Thymus (tissue), 11 donors: ENCODE results near the gene TRMT61A. TPM values are rescaled to one million over a fixed set of nuclear protein-coding genes. Genes with fewer than 3 reads are reported as not detected.

ENCODE experiments used
- DNase-seq, 9 donors: peaks; one replicate each; pipeline ENCODE4 v3.0.0-alpha.2; 2013; ENCODE audit warnings: low spot score in 9 of 9, low read depth in 6 of 9, missing footprints in 1 of 9
- H3K27ac ChIP-seq, 2 donors: one replicate each; pipeline ENCODE4 v1.5.1; 2013; ENCODE audit warnings: control low read depth in 1 of 2, low read depth in 1 of 2, low read length in 1 of 2, mild to moderate bottlenecking in 1 of 2, moderate library complexity in 1 of 2
- H3K27me3 ChIP-seq, 2 donors: one replicate each; pipeline ENCODE4 v1.5.1; 2013; ENCODE audit warnings: low read length in 1 of 2; ENCODE audit not compliant: control insufficient read depth in 2 of 2, insufficient read depth in 1 of 2
- H3K36me3 ChIP-seq, 2 donors: one replicate each; pipeline ENCODE4 v1.5.1; 2013; ENCODE audit warnings: low read length in 1 of 2, mild to moderate bottlenecking in 1 of 2, moderate library complexity in 1 of 2; ENCODE audit not compliant: control insufficient read depth in 2 of 2, insufficient read depth in 2 of 2
- H3K4me1 ChIP-seq, 2 donors: one replicate each; pipeline ENCODE4 v1.5.1; 2013; ENCODE audit warnings: low read length in 2 of 2; ENCODE audit not compliant: control insufficient read depth in 2 of 2, insufficient read depth in 2 of 2
- H3K4me3 ChIP-seq, 2 donors: one replicate each; pipeline ENCODE4 v1.5.1; 2013; ENCODE audit warnings: low read length in 2 of 2, control low read depth in 1 of 2, mild to moderate bottlenecking in 1 of 2
- H3K9me3 ChIP-seq, 2 donors: one replicate each; pipeline ENCODE4 v1.5.1; 2013; ENCODE audit warnings: low read length in 1 of 2, mild to moderate bottlenecking in 1 of 2; ENCODE audit not compliant: control insufficient read depth in 2 of 2, insufficient read depth in 1 of 2
- WGBS: extraction: QIAGEN DNeasy Blood & Tissue Kit; methylation state at CpG from one replicate; pipeline ENCODE4 v1.1.7; 2013; 5-methylcytosine and 5-hydroxymethylcytosine counted together
- polyA plus RNA-seq: library from polyadenylated mRNA; stranded (reverse); fragments of 200-250 nt; gene quantifications from one replicate; pipeline ENCODE4 v1.2.3, GENCODE V29; 2013
- total RNA-seq: library from RNA; stranded (reverse); fragments of 120-200 nt; gene quantifications from one replicate; pipeline ENCODE4 v1.2.4, GENCODE V29; 2013
- donor health status: healthy.

TRMT61A gene
- total and polyA plus RNA-seq, 2 donors = 5.8 to 8.6 TPM

GRCh38 chr14:103514596-103515421 lies 14.2 kb upstream of the TRMT61A start:
- Histone ChIP-seq H3K27ac (no peak overlapping the region), H3K27me3 (peaks cover 0 to 14% of the 10 kb centered on the region in 2 donors), H3K9me3 (no peaks in the 10 kb centered on the region), H3K4me3 (no peak overlapping the region), H3K36me3 (peaks cover 10 to 14% of the 10 kb centered on the region in 2 donors), H3K4me1 (peaks cover 0 to 10% of the 10 kb centered on the region in 2 donors)
- 89% methylated on average over 18 of the region's 18 CpGs for WGBS
- no peak for DNase-seq

GRCh38 chr14:103516426-103517173 lies 12.4 kb upstream of the TRMT61A start:
- H3K27me3 ChIP-seq = peaks cover 11 to 32% of the 10 kb centered on the region in 2 donors
- H3K4me3 ChIP-seq = no peak overlapping the region
- no peaks in the 10 kb centered on the region for H3K36me3 ChIP-seq
- H3K4me1 ChIP-seq = peaks cover 2 to 21% of the 10 kb centered on the region in 2 donors
- H3K9me3 ChIP-seq = no peaks in the 10 kb centered on the region
- WGBS = 88% methylated on average over 10 of the region's 10 CpGs
- no peak overlapping the region for H3K27ac ChIP-seq
- no peak for DNase-seq

- H3K27ac ChIP-seq = no peak overlapping the region
- H3K9me3 ChIP-seq = no peaks in the 10 kb centered on the region
- no peak overlapping the region for H3K4me3 ChIP-seq
- no peak for DNase-seq
- peaks cover 7 to 22% of the 10 kb centered on the region in 2 donors for H3K4me1 ChIP-seq
- H3K36me3 ChIP-seq = no peaks in the 10 kb centered on the region
- WGBS = 95% methylated on average over 10 of the region's 10 CpGs
- H3K27me3 ChIP-seq = peaks cover 17 to 37% of the 10 kb centered on the region in 2 donors
Measured at GRCh38 chr14:103517174-103517566, 11.8 kb upstream of the TRMT61A start.

GRCh38 chr14:103517721-103518421 lies 11.1 kb upstream of the TRMT61A start:
- Histone ChIP-seq H3K36me3 (no peaks in the 10 kb centered on the region), H3K27ac (no peak overlapping the region), H3K4me1 (peaks cover 10 to 24% of the 10 kb centered on the region in 2 donors), H3K4me3 (no peak overlapping the region), H3K27me3 (peaks cover 24 to 43% of the 10 kb centered on the region in 2 donors), H3K9me3 (no peaks in the 10 kb centered on the region)
- WGBS = 77% methylated on average over 20 of the region's 20 CpGs
- DNase-seq = no peak

GRCh38 chr14:103518422-103519042 lies 10.5 kb upstream of the TRMT61A start:
- H3K27me3 ChIP-seq = peaks cover 30 to 49% of the 10 kb centered on the region in 2 donors
- H3K4me3 ChIP-seq = no peak overlapping the region
- H3K27ac ChIP-seq = no peak overlapping the region
- DNase-seq = peak in 3 of 9 donors; percentile 46 to 52 (median 49)
- peaks cover 0 to under 1% of the 10 kb centered on the region in 2 donors for H3K9me3 ChIP-seq
- no peaks in the 10 kb centered on the region for H3K36me3 ChIP-seq
- WGBS = 67% methylated on average over 9 of the region's 9 CpGs
- H3K4me1 ChIP-seq = peaks cover 10 to 24% of the 10 kb centered on the region in 2 donors

- 48% methylated on average over 13 of the region's 13 CpGs for WGBS
- Histone ChIP-seq H3K27me3 (peaks cover 37 to 56% of the 10 kb centered on the region in 2 donors), H3K27ac (no peak overlapping the region), H3K36me3 (no peaks in the 10 kb centered on the region), H3K9me3 (peaks cover 1 to 3% of the 10 kb centered on the region in 2 donors), H3K4me1 (peaks cover 10 to 24% of the 10 kb centered on the region in 2 donors), H3K4me3 (no peak overlapping the region)
- no peak for DNase-seq
Measured at GRCh38 chr14:103519043-103519836, 9.8 kb upstream of the TRMT61A start.

GRCh38 chr14:103519837-103520212 lies 9.2 kb upstream of the TRMT61A start:
- 92% methylated on average over 22 of the region's 22 CpGs for WGBS
- H3K27ac ChIP-seq = no peak overlapping the region
- H3K36me3 ChIP-seq = no peaks in the 10 kb centered on the region
- peaks cover 10 to 24% of the 10 kb centered on the region in 2 donors for H3K4me1 ChIP-seq
- H3K9me3 ChIP-seq = peaks cover 1 to 3% of the 10 kb centered on the region in 2 donors
- no peak for DNase-seq
- H3K4me3 ChIP-seq = no peak overlapping the region
- H3K27me3 ChIP-seq = peaks cover 39 to 62% of the 10 kb centered on the region in 2 donors

GRCh38 chr14:103520269-103520656 lies 8.7 kb upstream of the TRMT61A start:
- peaks cover 39 to 64% of the 10 kb centered on the region in 2 donors for H3K27me3 ChIP-seq
- no peak overlapping the region for H3K27ac ChIP-seq
- WGBS = 86% methylated on average over 10 of the region's 10 CpGs

More at GRCh38 chr14:103520269-103520656, 8.7 kb upstream of the TRMT61A start:
- Histone ChIP-seq H3K36me3 (no peaks in the 10 kb centered on the region), H3K4me1 (peaks cover 10 to 24% of the 10 kb centered on the region in 2 donors), H3K4me3 (no peak overlapping the region), H3K9me3 (peaks cover 1 to 3% of the 10 kb centered on the region in 2 donors)
- no peak for DNase-seq
